ENCODE measurements around the gene TSPAN33. TPM values are rescaled to one million over a fixed set of nuclear protein-coding genes. Genes with fewer than 3 reads are reported as not detected.

TSPAN33 gene
- polyA plus RNA-seq, 1 of the 3 experiments (the other 2 are of a cell fraction) = 6.9 TPM

DNA sequence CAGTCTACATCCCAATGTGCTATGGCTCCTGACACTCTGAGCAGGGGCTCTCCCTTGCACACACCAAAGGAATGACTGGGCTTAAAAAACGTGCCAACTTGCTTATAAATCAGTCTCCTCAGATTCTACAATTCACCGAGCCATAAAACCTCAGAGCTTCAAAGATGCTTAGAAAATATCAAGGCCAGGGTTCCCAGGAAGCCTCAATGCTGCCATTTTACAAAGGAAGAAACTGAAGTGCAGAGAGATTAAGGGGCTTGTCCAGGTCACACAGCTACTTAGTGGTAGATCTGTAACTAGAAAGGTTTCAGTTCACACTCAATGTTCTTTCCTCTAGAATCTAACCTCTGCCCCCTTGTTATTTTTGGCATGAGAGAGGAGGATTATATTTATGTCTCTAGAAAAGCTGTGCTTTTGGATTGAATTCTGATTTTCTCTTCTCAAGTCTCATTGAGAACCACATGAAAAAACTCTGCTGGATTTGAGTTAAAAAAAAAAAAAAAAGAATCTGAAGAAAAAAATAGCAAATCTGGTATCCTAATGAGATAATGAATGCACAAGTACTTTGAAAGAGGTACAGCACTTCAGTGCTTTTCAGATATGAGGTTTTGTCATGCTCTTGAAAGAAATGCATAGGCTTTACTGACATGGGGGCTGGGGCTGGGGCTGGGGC is 22.3 kb upstream of the TSPAN33 start:
- CTCF ChIA-PET = interaction anchor here (0.8 to 2.1 kb wide), 2 partner anchors 11 to 31 kb away, joined by 3 to 9 read pairs; no protein-coding TSS in a partner anchor
- no peaks in the 10 kb centered on the region for H4K20me1 ChIP-seq (ENCODE audit: insufficient read depth)
- WGBS (ENCODE audit: low lambda C conversion rate) = 29% methylated on average over 2 of the region's 2 CpGs
- DNase-seq = no peak
- TF ChIP-seq, protein P1, sequence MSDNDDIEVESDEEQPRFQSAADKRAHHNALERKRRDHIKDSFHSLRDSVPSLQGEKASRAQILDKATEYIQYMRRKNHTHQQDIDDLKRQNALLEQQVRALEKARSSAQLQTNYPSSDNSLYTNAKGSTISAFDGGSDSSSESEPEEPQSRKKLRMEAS (IDR thresholded peaks at IDR 0.05; ENCODE audit: low read depth) = no peak
- TF ChIP-seq, protein P2, sequence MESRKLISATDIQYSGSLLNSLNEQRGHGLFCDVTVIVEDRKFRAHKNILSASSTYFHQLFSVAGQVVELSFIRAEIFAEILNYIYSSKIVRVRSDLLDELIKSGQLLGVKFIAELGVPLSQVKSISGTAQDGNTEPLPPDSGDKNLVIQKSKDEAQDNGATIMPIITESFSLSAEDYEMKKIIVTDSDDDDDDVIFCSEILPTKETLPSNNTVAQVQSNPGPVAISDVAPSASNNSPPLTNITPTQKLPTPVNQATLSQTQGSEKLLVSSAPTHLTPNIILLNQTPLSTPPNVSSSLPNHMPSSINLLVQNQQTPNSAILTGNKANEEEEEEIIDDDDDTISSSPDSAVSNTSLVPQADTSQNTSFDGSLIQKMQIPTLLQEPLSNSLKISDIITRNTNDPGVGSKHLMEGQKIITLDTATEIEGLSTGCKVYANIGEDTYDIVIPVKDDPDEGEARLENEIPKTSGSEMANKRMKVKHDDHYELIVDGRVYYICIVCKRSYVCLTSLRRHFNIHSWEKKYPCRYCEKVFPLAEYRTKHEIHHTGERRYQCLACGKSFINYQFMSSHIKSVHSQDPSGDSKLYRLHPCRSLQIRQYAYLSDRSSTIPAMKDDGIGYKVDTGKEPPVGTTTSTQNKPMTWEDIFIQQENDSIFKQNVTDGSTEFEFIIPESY (IDR thresholded peaks at IDR 0.05; ENCODE audit: borderline replicate concordance, low read depth) = no peak
- TF ChIP-seq YY1 (IDR thresholded peaks at IDR 0.05; ENCODE audit: low read depth) = no peak
- no peak for TF ChIP-seq TAF1 (IDR thresholded peaks at IDR 0.05; ENCODE audit: borderline replicate concordance, low read depth, low read length)
- TF ChIP-seq RXRA (IDR thresholded peaks at IDR 0.05; ENCODE audit: borderline replicate concordance, low read depth) = no peak
- no peak for TF ChIP-seq RCOR1 (IDR thresholded peaks at IDR 0.05; ENCODE audit: low read length)
- TF ChIP-seq, protein P3, sequence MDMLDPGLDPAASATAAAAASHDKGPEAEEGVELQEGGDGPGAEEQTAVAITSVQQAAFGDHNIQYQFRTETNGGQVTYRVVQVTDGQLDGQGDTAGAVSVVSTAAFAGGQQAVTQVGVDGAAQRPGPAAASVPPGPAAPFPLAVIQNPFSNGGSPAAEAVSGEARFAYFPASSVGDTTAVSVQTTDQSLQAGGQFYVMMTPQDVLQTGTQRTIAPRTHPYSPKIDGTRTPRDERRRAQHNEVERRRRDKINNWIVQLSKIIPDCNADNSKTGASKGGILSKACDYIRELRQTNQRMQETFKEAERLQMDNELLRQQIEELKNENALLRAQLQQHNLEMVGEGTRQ (IDR thresholded peaks at IDR 0.05; ENCODE audit: borderline replicate concordance, low read depth, low read length) = no peak
- TF ChIP-seq GABPA (IDR thresholded peaks at IDR 0.05; ENCODE audit: low read depth) = no peak
- TF ChIP-seq FOSL2 (IDR thresholded peaks at IDR 0.05; ENCODE audit: borderline replicate concordance, low read depth) = no peak
- TF ChIP-seq, protein P4, sequence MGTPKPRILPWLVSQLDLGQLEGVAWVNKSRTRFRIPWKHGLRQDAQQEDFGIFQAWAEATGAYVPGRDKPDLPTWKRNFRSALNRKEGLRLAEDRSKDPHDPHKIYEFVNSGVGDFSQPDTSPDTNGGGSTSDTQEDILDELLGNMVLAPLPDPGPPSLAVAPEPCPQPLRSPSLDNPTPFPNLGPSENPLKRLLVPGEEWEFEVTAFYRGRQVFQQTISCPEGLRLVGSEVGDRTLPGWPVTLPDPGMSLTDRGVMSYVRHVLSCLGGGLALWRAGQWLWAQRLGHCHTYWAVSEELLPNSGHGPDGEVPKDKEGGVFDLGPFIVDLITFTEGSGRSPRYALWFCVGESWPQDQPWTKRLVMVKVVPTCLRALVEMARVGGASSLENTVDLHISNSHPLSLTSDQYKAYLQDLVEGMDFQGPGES (IDR thresholded peaks at IDR 0.05; ENCODE audit: low read depth, low read length) = no peak
- no peak for TF ChIP-seq MEF2A (IDR thresholded peaks at IDR 0.05; ENCODE audit: borderline replicate concordance, low read depth)
- no peak for TF ChIP-seq GATA2 (CRISPR knock-in tag; IDR thresholded peaks at IDR 0.05)
- no peak for TF ChIP-seq EZH2phosphoT487 (IDR thresholded peaks at IDR 0.05; ENCODE audit: borderline replicate concordance, low read depth)
- TF ChIP-seq RAD21 (IDR thresholded peaks at IDR 0.05; ENCODE audit: low read length) = no peak
- no peak for TF ChIP-seq CHD2 (IDR thresholded peaks at IDR 0.05; ENCODE audit: low read length, partially characterized antibody)
- TF ChIP-seq TEAD4 (IDR thresholded peaks at IDR 0.05; ENCODE audit: borderline replicate concordance, insufficient read depth) = no peak
- H3F3A ChIP-seq (replicated peaks; ENCODE audit: insufficient read depth) = no peaks in the 10 kb centered on the region
- peaks cover 10% of the 10 kb centered on the region; the same call in 1 of the 2 replicates for H3K9me3 ChIP-seq
- no peak overlapping the region for H3K27ac ChIP-seq (ENCODE audit: low read depth in 2 of 2, low read length in 1 of 2)
- no peak overlapping the region for H3K4me3 ChIP-seq (ENCODE audit: low read depth in 2 of 2, low read length in 1 of 2)
- H3K9me2 ChIP-seq = no peaks in the 10 kb centered on the region
- no peak overlapping the region for H2AFZ ChIP-seq (ENCODE audit: low read depth)
- no peaks in the 10 kb centered on the region for H3K4me1 ChIP-seq (ENCODE audit: control insufficient read depth in 1 of 2, insufficient read depth in 2 of 2, low read depth in 1 of 2, low read length in 1 of 2)
- POLR2A ChIA-PET = no interaction called here
- peaks cover 11% of the 10 kb centered on the region; the same call in 1 of the 2 replicates for H3K27me3 ChIP-seq (ENCODE audit: insufficient read depth)
- no peaks in the 10 kb centered on the region for H3K36me3 ChIP-seq (replicated peaks in 1 of 2; ENCODE audit: control insufficient read depth in 1 of 2, insufficient read depth in 2 of 2, low read length in 1 of 2)
- H3K9ac ChIP-seq = no peak overlapping the region
- H3K4me2 ChIP-seq = no peak overlapping the region
- no peaks in the 10 kb centered on the region for H3K79me2 ChIP-seq (ENCODE audit: insufficient read depth)
